ENCODE measurements around the gene PDE10A.

DNA sequence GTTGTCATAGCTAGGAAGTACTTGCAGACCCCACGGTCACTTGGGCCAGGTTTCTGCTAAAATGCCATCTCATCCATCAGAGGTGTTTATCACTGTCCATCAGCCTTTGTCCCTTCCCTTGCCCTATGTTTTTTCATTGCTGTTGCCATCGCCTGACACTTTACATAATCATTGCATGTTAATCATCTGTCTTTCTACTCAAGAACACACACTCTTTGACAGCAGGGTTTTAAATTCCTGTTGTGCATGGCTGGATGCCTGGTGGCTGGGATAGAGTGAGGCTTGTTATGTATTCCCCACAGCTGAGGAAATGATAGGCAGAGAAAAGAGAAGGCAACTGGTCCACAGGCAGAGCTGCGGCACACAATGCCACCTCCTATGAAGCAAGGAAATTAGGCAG lies 341.9 kb downstream of the PDE10A start:
- no peak for TF ChIP-seq GATA2 (IDR thresholded peaks at IDR 0.05; ENCODE audit: low read depth, low read length)
- no peak for TF ChIP-seq GATA3 (IDR thresholded peaks at IDR 0.05; ENCODE audit: low read depth, low read length)

Measured in SH-SY5Y (cell line).